IMR-90 (cell line): ENCODE measurements around the gene S1PR2. TPM values are rescaled to one million over a fixed set of nuclear protein-coding genes. Genes with fewer than 3 reads are reported as not detected.
A peak's percentile ranks its signal among the peaks of the same experiment; 100 is the strongest.

Source experiments
- ATAC-seq: fragments of 200-7000 bp; cut with Tn5 transposase; 2 replicates; pipeline ENCODE4 v1.9.1; 2020; ENCODE audit warnings: low read depth, mild to moderate bottlenecking, moderate library complexity
- BruUV-seq: library from RNA; stranded (reverse); fragments of 400-500 nt; replicated peaks from 2 replicates; lab custom pipeline; 2021; lab: Mats Ljungman, UMichigan
- CTCF ChIA-PET: fragments of 300-600 bp; formaldehyde crosslinking; extraction: SDS; loops from one replicate; lab custom pipeline; 2021; ENCODE audit warnings: antibody characterized with exemption; lab: Yijun Ruan, JAX
- POLR2A ChIA-PET: fragments of 300-600 bp; sonication (Branson Sonifier 250); formaldehyde crosslinking; loops from one replicate; lab custom pipeline; 2022; ENCODE audit warnings: antibody characterized with exemption; ENCODE audit not compliant: unreplicated experiment; lab: Charles Lee
- DNase-seq: peaks from one replicate; pipeline ENCODE4 v3.0.0; 2013
- H2AFZ ChIP-seq: replicated peaks from 2 replicates; pipeline ENCODE3; 2013; ENCODE audit warnings: low read length, mild to moderate bottlenecking; ENCODE audit not compliant: poor library complexity
- H2AK5ac ChIP-seq: 2 replicates; pipeline ENCODE4 v1.6.1; 2013; ENCODE audit warnings: low read depth, low read length, inconsistent platforms
- H2AK9ac ChIP-seq: replicated peaks from 2 replicates; pipeline ENCODE3; 2013; ENCODE audit warnings: mild to moderate bottlenecking, low read depth, low read length, moderate library complexity; ENCODE audit not compliant: poor library complexity
- H2BK120ac ChIP-seq: 2 replicates; pipeline ENCODE4 v1.6.1; 2013; ENCODE audit warnings: low read depth, low read length, inconsistent platforms
- H2BK15ac ChIP-seq: 3 replicates; pipeline ENCODE4 v1.6.1; 2013; ENCODE audit warnings: low read depth, low read length, inconsistent platforms
- H2BK20ac ChIP-seq: 2 replicates; pipeline ENCODE4 v1.6.1; 2013; ENCODE audit warnings: low read depth, mild to moderate bottlenecking, inconsistent platforms, low read length, moderate library complexity
- H2BK5ac ChIP-seq: 2 replicates; pipeline ENCODE4 v1.6.1; 2013; ENCODE audit warnings: mild to moderate bottlenecking, low read depth, low read length, inconsistent platforms; ENCODE audit not compliant: poor library complexity, severe bottlenecking
- H3K14ac ChIP-seq: replicated peaks from 2 replicates; pipeline ENCODE4 v1.6.1; 2013; ENCODE audit warnings: low read depth, low read length, inconsistent platforms
- H3K18ac ChIP-seq: 2 replicates; pipeline ENCODE4 v1.6.1; 2013; ENCODE audit warnings: low read depth, low read length, control low read depth
- H3K23ac ChIP-seq: 2 replicates; pipeline ENCODE4 v1.6.1; 2013; ENCODE audit warnings: low read depth, low read length, inconsistent platforms
- H3K27ac ChIP-seq: 2 replicates; pipeline ENCODE4 v1.5.1; 2013; ENCODE audit warnings: mild to moderate bottlenecking, control low read depth, low read length; ENCODE audit not compliant: insufficient read depth
- H3K27me3 ChIP-seq: 2 replicates; pipeline ENCODE4 v1.6.1; 2013; ENCODE audit warnings: low read length; ENCODE audit not compliant: control insufficient read depth, insufficient read depth
- H3K36me3 ChIP-seq: 2 replicates; pipeline ENCODE4 v1.6.1; 2013; ENCODE audit warnings: low read length, mixed read lengths; ENCODE audit not compliant: control insufficient read depth, insufficient read depth
- H3K4ac ChIP-seq: 2 replicates; pipeline ENCODE4 v1.6.1; 2013; ENCODE audit warnings: low read depth, low read length, inconsistent platforms
- H3K4me1 ChIP-seq: 2 replicates; pipeline ENCODE4 v1.6.1; 2013; ENCODE audit warnings: low read length, mixed read lengths; ENCODE audit not compliant: control insufficient read depth, insufficient read depth
- H3K4me2 ChIP-seq: 2 replicates; pipeline ENCODE4 v1.6.1; 2013; ENCODE audit warnings: low read depth, mild to moderate bottlenecking, control low read depth, low read length, moderate library complexity
- H3K4me3 ChIP-seq: 2 replicates; pipeline ENCODE4 v1.5.1; 2013; ENCODE audit warnings: low read depth, mild to moderate bottlenecking, control low read depth, low read length, moderate library complexity; ENCODE audit not compliant: insufficient read depth
- H3K56ac ChIP-seq: 2 replicates; pipeline ENCODE4 v1.6.1; 2013; ENCODE audit warnings: low read length, inconsistent platforms; ENCODE audit not compliant: insufficient read depth; ENCODE audit errors: extremely low read depth
- H3K79me1 ChIP-seq, 2 experiments: 2 replicates each; pipeline ENCODE4 v1.6.1; 2013; ENCODE audit warnings: low read length in 2 of 2, inconsistent platforms in 1 of 2, low read depth in 1 of 2
- H3K9ac ChIP-seq: 2 replicates; pipeline ENCODE4 v1.6.1; 2013; ENCODE audit warnings: low read depth, low read length, control low read depth
- H3K9me1 ChIP-seq: 2 replicates; pipeline ENCODE4 v1.6.1; 2013; ENCODE audit warnings: low read length, inconsistent platforms; ENCODE audit not compliant: insufficient read depth
- H3K9me3 ChIP-seq: 2 replicates; pipeline ENCODE4 v1.6.1; 2013; ENCODE audit warnings: low read length; ENCODE audit not compliant: control insufficient read depth, insufficient read depth
- H4K20me1 ChIP-seq: 2 replicates; pipeline ENCODE4 v1.6.1; 2013; ENCODE audit warnings: low read length, inconsistent platforms; ENCODE audit not compliant: insufficient read depth
- H4K5ac ChIP-seq: 2 replicates; pipeline ENCODE4 v1.6.1; 2013; ENCODE audit warnings: mild to moderate bottlenecking, low read depth, low read length, control low read depth
- H4K8ac ChIP-seq, 2 experiments: 2 replicates each; pipeline ENCODE4 v1.6.1; 2013; ENCODE audit warnings: low read depth in 2 of 2, low read length in 2 of 2, control low read depth in 1 of 2, inconsistent platforms in 1 of 2
- H4K91ac ChIP-seq: 2 replicates; pipeline ENCODE4 v1.6.1; 2013; ENCODE audit warnings: low read depth, low read length, inconsistent platforms; ENCODE audit not compliant: insufficient read depth
- FOS ChIP-seq: fragments of 150-350 bp; IDR thresholded peaks from 2 replicates; pipeline ENCODE4 v1.6.1; 2016; ENCODE audit warnings: low read depth, low read length
- NFE2L2 ChIP-seq: fragments of 150-350 bp; IDR thresholded peaks from 2 replicates; pipeline ENCODE4 v1.6.1; 2016; ENCODE audit warnings: low read depth, mild to moderate bottlenecking, low read length
- USF2 ChIP-seq: fragments of 150-350 bp; IDR thresholded peaks from 2 replicates; pipeline ENCODE4 v1.6.1; 2017; ENCODE audit warnings: mild to moderate bottlenecking, antibody characterized with exemption, low read length, low read depth
- WGBS, 2 experiments: methylation state at CpG; one replicate each; pipeline versions ENCODE4 v1.1.5 to v1.1.7; 2013; ENCODE audit warnings: missing lambda C conversion rate in 2 of 2; ENCODE audit not compliant: insufficient read length in 1 of 2; ENCODE audit errors: extremely low coverage in 2 of 2; 5-methylcytosine and 5-hydroxymethylcytosine counted together
- dilution Hi-C: fragments of 300-500 bp; cut with HindIII; formaldehyde crosslinking; loops from one replicate; pipeline ENCODE4 v1.14.3; 2018; ENCODE audit warnings: low sequenced_read_pairs; ENCODE audit not compliant: unreplicated experiment
- in situ Hi-C: fragments of 300-500 bp; cut with MboI; formaldehyde crosslinking; loops from 3 replicates; pipeline ENCODE4 v1.14.3; 2019; ENCODE audit warnings: low sequenced_read_pairs, inconsistent platforms, mixed read lengths
- intact Hi-C: fragments of 100-400 bp; cut with micrococcal nuclease; formaldehyde crosslinking; loops from 2 replicates; pipeline ENCODE4 v1.10.0; 2022
- polyA plus RNA-seq, 3 experiments: library from polyadenylated mRNA; depleted of rRNA; stranded (reverse); fragments of >200 nt; gene quantifications; 2 replicates each; pipeline ENCODE4 v1.2.3, GENCODE V29; 2012; ENCODE audit warnings: low replicate concordance in 1 of 3
- total RNA-seq: library from RNA; depleted of rRNA; stranded (reverse); fragments of >200 nt; gene quantifications from 2 replicates; pipeline ENCODE4 v1.2.3, GENCODE V29; 2012

Gene S1PR2
- total and polyA plus RNA-seq, 2 of the 4 experiments (the other 2 are of a cell fraction): 14.0 to 15.0 TPM

- Histone ChIP-seq H3K27me3 (no peaks in the 10 kb centered on the region), H4K8ac (peak overlapping the region in 1 of 2 experiments; percentile 12; a peak in 1 of 4 replicates), H3K23ac (no peak overlapping the region), H2BK20ac (no peak overlapping the region), H2AK5ac (no peak overlapping the region; the same call in 1 of the 2 replicates), H3K4me2 (no peak overlapping the region), H3K56ac (no peak overlapping the region), H2AK9ac (peak overlapping the region; percentile 86), H3K27ac (0 out of 2 replicates have a peak overlapping the region, but pooled peaks have one; percentile 5), H4K5ac (peak overlapping the region; percentile 31), H3K9me3 (peaks cover 4% of the 10 kb centered on the region; the same call in 1 of the 2 replicates), H3K9ac (no peak overlapping the region), H3K36me3 (no peaks in the 10 kb centered on the region), H4K91ac (no peak overlapping the region), H2AFZ (peak overlapping the region; percentile 78), H3K4me1 (peaks cover 7% of the 10 kb centered on the region), H4K20me1 (no peaks in the 10 kb centered on the region), H3K18ac (peak overlapping the region; percentile 2; the same call in 1 of the 2 replicates), H2BK5ac (peak overlapping the region; percentile 59), H3K14ac (no peak overlapping the region), H3K4ac (peak overlapping the region; percentile 1; the same call in 1 of the 2 replicates), H3K9me1 (no peaks in the 10 kb centered on the region), H2BK15ac (no peak overlapping the region; the same call in 2 of the 3 replicates), H2BK120ac (peak overlapping the region; percentile 78), H3K4me3 (no peak overlapping the region), H3K79me1 (no peaks in the 10 kb centered on the region)
- no TSS peak for BruUV-seq
- TF ChIP-seq FOS (peak; percentile 51; the same call in 1 of the 2 replicates), USF2 (peak; percentile 87), NFE2L2 (no peak)
- POLR2A ChIA-PET: no interaction called here
- 96% methylated on average over 3 of the region's 10 CpGs; no CpG with 5 or more reads in 1 of the 2 experiments for WGBS, 2 experiments
- peak; percentile 80 for ATAC-seq
- dilution Hi-C loops: no loop called here
- CTCF ChIA-PET: interaction anchor here (0.9 kb wide), 1 partner anchor 44 kb away, joined by 3 read pairs; no protein-coding TSS in a partner anchor
- intact Hi-C loops: no loop called here
- peak; percentile 66 for DNase-seq
- in situ Hi-C loops: no loop called here
These were observed 24.8 kb downstream of the S1PR2 start for GRCh38 chr19:10206226-10206885.
